Measurements from ENCODE around the gene COL4A2.

Gene COL4A2

GRCh38 chr13:110414931-110415330 lies 107.8 kb downstream of the COL4A2 start:
- no peak for DNase-seq (ENCODE audit: low read depth in 1 of 2, low spot score in 1 of 2)

- no peak for DNase-seq (ENCODE audit: low read depth in 1 of 2, low spot score in 1 of 2)
Observed at GRCh38 chr13:110415669-110416068, 108.6 kb downstream of the COL4A2 start.

- no peak for DNase-seq (ENCODE audit: low read depth in 1 of 2, low spot score in 1 of 2)
Observed at GRCh38 chr13:110416131-110417025, 109.3 kb downstream of the COL4A2 start.

GRCh38 chr13:110418944-110419343 lies 111.9 kb downstream of the COL4A2 start:
- DNase-seq (ENCODE audit: low read depth in 1 of 2, low spot score in 1 of 2), result no peak

GRCh38 chr13:110419381-110419791 lies 112.3 kb downstream of the COL4A2 start:
- no peak for DNase-seq (ENCODE audit: low read depth in 1 of 2, low spot score in 1 of 2)

- DNase-seq (ENCODE audit: low read depth in 1 of 2, low spot score in 1 of 2), result no peak
Observed at GRCh38 chr13:110419946-110420345, 112.9 kb downstream of the COL4A2 start.

- DNase-seq (ENCODE audit: low read depth in 1 of 2, low spot score in 1 of 2), result no peak
Observed at GRCh38 chr13:110420626-110421025, 113.5 kb downstream of the COL4A2 start.

- DNase-seq (ENCODE audit: low read depth in 1 of 2, low spot score in 1 of 2), result no peak
Observed at GRCh38 chr13:110421061-110421460, 114.0 kb downstream of the COL4A2 start.

GRCh38 chr13:110421696-110422385 lies 114.8 kb downstream of the COL4A2 start:
- no peak for DNase-seq (ENCODE audit: low read depth in 1 of 2, low spot score in 1 of 2)

- DNase-seq (ENCODE audit: low read depth in 1 of 2, low spot score in 1 of 2), result no peak
Observed at GRCh38 chr13:110422913-110423688, 116.0 kb downstream of the COL4A2 start.

GRCh38 chr13:110423689-110424302 lies 116.7 kb downstream of the COL4A2 start:
- no peak for DNase-seq (ENCODE audit: low read depth in 1 of 2, low spot score in 1 of 2)

GRCh38 chr13:110424569-110425443 lies 117.7 kb downstream of the COL4A2 start:
- DNase-seq (ENCODE audit: low read depth in 1 of 2, low spot score in 1 of 2), result no peak

GRCh38 chr13:110425444-110425780 lies 118.3 kb downstream of the COL4A2 start:
- DNase-seq (ENCODE audit: low read depth in 1 of 2, low spot score in 1 of 2), result no peak

GRCh38 chr13:110426735-110427134 lies 119.7 kb downstream of the COL4A2 start:
- no peak for DNase-seq (ENCODE audit: low read depth in 1 of 2, low spot score in 1 of 2)

GRCh38 chr13:110428313-110428712 lies 121.2 kb downstream of the COL4A2 start:
- DNase-seq (ENCODE audit: low read depth in 1 of 2, low spot score in 1 of 2), result no peak

GRCh38 chr13:110430391-110431336 lies 123.6 kb downstream of the COL4A2 start:
- no peak for DNase-seq (ENCODE audit: low read depth in 1 of 2, low spot score in 1 of 2)

GRCh38 chr13:110431425-110432294 lies 124.6 kb downstream of the COL4A2 start:
- no peak for DNase-seq (ENCODE audit: low read depth in 1 of 2, low spot score in 1 of 2)

- no peak for DNase-seq (ENCODE audit: low read depth in 1 of 2, low spot score in 1 of 2)
Observed at GRCh38 chr13:110432522-110432921, 125.4 kb downstream of the COL4A2 start.
